KMS-11 (cell line): ENCODE data around the gene SECISBP2.

ENCODE experiments used
- H2AFZ ChIP-seq: fragments of 200-600 bp; sonication (generic); 2 replicates; pipeline ENCODE4 v1.6.1; 2016; ENCODE audit warnings: antibody characterized with exemption, mixed run types, low read depth
- H3K27ac ChIP-seq: fragments of 200-600 bp; sonication (generic); 2 replicates; pipeline ENCODE4 v1.6.1; 2016; ENCODE audit warnings: mild to moderate bottlenecking, mixed run types
- H3K27me3 ChIP-seq: fragments of 200-600 bp; sonication (generic); 2 replicates; pipeline ENCODE4 v1.6.1; 2017; ENCODE audit warnings: mild to moderate bottlenecking, low read depth, mixed run types, moderate library complexity; ENCODE audit not compliant: insufficient read depth
- H3K36me3 ChIP-seq: fragments of 200-600 bp; sonication (generic); 2 replicates; pipeline ENCODE4 v1.6.1; 2017; ENCODE audit warnings: mild to moderate bottlenecking, mixed run types; ENCODE audit not compliant: insufficient read depth
- H3K4me1 ChIP-seq: fragments of 200-600 bp; sonication (generic); 2 replicates; pipeline ENCODE4 v1.6.1; 2016; ENCODE audit warnings: mild to moderate bottlenecking, low read depth, mixed run types; ENCODE audit not compliant: poor library complexity, severe bottlenecking
- H3K4me2 ChIP-seq: fragments of 200-600 bp; sonication (generic); 2 replicates; pipeline ENCODE4 v1.7.0; 2016; ENCODE audit warnings: mild to moderate bottlenecking, mixed run types
- H3K4me3 ChIP-seq: fragments of 200-600 bp; sonication (generic); IDR thresholded peaks from 2 replicates; pipeline ENCODE4 v1.6.1; 2017; ENCODE audit warnings: low read depth, low read length, mixed read lengths; ENCODE audit not compliant: insufficient read depth
- H3K79me2 ChIP-seq: fragments of 200-600 bp; sonication (generic); 2 replicates; pipeline ENCODE4 v1.6.1; 2016; ENCODE audit warnings: low read depth, mixed run types; ENCODE audit not compliant: insufficient read depth
- H3K9ac ChIP-seq: fragments of 200-600 bp; sonication (generic); 2 replicates; pipeline ENCODE4 v1.6.1; 2016; ENCODE audit warnings: mild to moderate bottlenecking, mixed run types
- H4K20me1 ChIP-seq: fragments of 200-600 bp; sonication (generic); 2 replicates; pipeline ENCODE4 v1.6.1; 2016; ENCODE audit warnings: mild to moderate bottlenecking, mixed run types; ENCODE audit not compliant: insufficient read depth
- TF ChIP-seq, protein P1 (sequence below): fragments of 200-600 bp; sonication (generic); conservative IDR thresholded peaks from 2 replicates; pipeline ENCODE4 v1.6.1; 2017; ENCODE audit warnings: low read depth, mild to moderate bottlenecking, antibody characterized with exemption, low read length, moderate library complexity, mixed read lengths

SECISBP2 gene

DNA sequence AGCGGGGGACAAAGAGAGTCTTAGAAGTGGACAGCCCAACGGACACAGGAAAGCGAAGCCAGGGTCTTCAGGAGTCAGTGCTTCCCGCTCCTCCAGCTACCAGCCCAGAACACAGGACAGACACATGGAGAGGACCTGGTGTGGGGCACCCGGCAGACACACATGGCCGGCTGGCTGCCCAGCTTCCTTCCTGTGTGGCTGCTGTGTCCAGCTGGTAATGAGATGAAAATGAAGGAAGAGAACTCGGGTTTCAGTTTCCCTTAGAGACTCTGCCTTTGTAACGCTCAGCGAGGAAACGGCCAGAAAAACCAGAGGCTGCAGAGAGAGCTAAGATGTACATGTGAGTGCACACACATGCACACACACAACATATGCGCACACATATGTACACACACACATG, 87.5 kb downstream of the SECISBP2 start:
- no peaks in the 10 kb centered on the region for H3K27me3 ChIP-seq
- no peak overlapping the region for H3K27ac ChIP-seq
- H3K4me2 ChIP-seq = no peak overlapping the region
- no peak overlapping the region for H3K9ac ChIP-seq
- no peak overlapping the region for H2AFZ ChIP-seq
- H3K4me3 ChIP-seq = no peak overlapping the region
- no peaks in the 10 kb centered on the region; the same call in 1 of the 2 replicates for H3K36me3 ChIP-seq
- H3K4me1 ChIP-seq = peaks cover 3% of the 10 kb centered on the region
- H3K79me2 ChIP-seq = peaks cover 14% of the 10 kb centered on the region; the same call in 1 of the 2 replicates
- H4K20me1 ChIP-seq = no peaks in the 10 kb centered on the region
- TF ChIP-seq, protein P1, sequence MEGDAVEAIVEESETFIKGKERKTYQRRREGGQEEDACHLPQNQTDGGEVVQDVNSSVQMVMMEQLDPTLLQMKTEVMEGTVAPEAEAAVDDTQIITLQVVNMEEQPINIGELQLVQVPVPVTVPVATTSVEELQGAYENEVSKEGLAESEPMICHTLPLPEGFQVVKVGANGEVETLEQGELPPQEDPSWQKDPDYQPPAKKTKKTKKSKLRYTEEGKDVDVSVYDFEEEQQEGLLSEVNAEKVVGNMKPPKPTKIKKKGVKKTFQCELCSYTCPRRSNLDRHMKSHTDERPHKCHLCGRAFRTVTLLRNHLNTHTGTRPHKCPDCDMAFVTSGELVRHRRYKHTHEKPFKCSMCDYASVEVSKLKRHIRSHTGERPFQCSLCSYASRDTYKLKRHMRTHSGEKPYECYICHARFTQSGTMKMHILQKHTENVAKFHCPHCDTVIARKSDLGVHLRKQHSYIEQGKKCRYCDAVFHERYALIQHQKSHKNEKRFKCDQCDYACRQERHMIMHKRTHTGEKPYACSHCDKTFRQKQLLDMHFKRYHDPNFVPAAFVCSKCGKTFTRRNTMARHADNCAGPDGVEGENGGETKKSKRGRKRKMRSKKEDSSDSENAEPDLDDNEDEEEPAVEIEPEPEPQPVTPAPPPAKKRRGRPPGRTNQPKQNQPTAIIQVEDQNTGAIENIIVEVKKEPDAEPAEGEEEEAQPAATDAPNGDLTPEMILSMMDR = no peak

DNA sequence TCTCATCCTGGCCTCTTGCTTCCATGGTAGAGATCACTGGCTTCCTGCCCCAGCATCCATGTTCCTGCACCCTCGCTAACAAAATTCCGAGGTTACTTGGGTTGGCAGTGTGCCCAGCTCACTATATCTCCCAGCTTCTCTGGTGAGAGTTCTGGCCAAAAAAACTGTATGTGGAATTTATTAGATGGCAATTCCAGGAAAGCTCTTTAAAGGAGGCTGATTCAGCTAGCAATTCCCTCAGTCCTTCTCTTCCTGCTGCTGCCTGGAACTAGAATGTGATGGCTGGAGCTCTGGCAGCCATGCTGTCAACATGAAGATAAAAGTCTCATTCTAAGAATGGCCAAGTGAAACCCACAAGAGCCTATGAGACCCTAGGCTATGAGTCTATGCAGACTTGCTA, 88.8 kb downstream of the SECISBP2 start:
- H3K4me3 ChIP-seq = no peak overlapping the region
- no peak overlapping the region for H3K4me2 ChIP-seq

DNA sequence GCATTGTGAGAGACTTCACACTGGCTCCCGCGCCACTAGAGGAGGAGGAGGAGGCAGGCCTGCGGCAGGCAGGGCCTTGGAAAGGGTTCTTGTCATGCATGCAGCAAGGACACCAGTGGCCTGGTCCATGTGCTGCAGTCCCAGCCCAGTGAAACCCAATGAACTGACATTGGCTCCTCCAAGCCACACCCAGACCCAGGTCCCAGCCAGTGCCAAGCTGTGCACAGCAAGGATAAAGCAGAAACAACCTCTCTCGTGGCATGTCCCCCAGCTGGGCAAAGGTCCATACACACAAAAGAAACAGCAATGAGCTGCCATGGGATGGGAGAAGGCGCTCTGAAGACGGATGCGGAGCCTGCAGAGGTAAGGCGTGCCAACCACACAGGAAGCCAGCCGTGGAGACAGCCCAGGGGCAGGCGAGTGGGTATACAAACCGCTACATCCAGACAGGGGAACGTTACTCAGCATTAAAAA, 90.4 kb downstream of the SECISBP2 start:
- H3K36me3 ChIP-seq = no peaks in the 10 kb centered on the region
- TF ChIP-seq, protein P1 = no peak
- no peak overlapping the region for H3K9ac ChIP-seq
- peaks cover 7% of the 10 kb centered on the region for H3K4me1 ChIP-seq
- H3K27me3 ChIP-seq = no peaks in the 10 kb centered on the region
- peaks cover 22% of the 10 kb centered on the region; the same call in 1 of the 2 replicates for H3K79me2 ChIP-seq
- no peak overlapping the region for H3K27ac ChIP-seq
- H2AFZ ChIP-seq = no peak overlapping the region
- H3K4me3 ChIP-seq = no peak overlapping the region
- H3K4me2 ChIP-seq = no peak overlapping the region
- no peaks in the 10 kb centered on the region for H4K20me1 ChIP-seq

More for the DNA sequence above, 88.8 kb downstream of the SECISBP2 start:
- Histone ChIP-seq H3K79me2 (peaks cover 14% of the 10 kb centered on the region; the same call in 1 of the 2 replicates), H4K20me1 (no peaks in the 10 kb centered on the region), H3K27ac (no peak overlapping the region), H2AFZ (no peak overlapping the region), H3K9ac (no peak overlapping the region), H3K27me3 (no peaks in the 10 kb centered on the region), H3K36me3 (no peaks in the 10 kb centered on the region), H3K4me1 (peaks cover 5% of the 10 kb centered on the region)
- TF ChIP-seq, protein P1 = no peak
